ENCODE data around the gene MRPS18B.
A peak's percentile ranks its signal among the peaks of the same experiment; 100 is the strongest.

The MRPS18B gene

DNA sequence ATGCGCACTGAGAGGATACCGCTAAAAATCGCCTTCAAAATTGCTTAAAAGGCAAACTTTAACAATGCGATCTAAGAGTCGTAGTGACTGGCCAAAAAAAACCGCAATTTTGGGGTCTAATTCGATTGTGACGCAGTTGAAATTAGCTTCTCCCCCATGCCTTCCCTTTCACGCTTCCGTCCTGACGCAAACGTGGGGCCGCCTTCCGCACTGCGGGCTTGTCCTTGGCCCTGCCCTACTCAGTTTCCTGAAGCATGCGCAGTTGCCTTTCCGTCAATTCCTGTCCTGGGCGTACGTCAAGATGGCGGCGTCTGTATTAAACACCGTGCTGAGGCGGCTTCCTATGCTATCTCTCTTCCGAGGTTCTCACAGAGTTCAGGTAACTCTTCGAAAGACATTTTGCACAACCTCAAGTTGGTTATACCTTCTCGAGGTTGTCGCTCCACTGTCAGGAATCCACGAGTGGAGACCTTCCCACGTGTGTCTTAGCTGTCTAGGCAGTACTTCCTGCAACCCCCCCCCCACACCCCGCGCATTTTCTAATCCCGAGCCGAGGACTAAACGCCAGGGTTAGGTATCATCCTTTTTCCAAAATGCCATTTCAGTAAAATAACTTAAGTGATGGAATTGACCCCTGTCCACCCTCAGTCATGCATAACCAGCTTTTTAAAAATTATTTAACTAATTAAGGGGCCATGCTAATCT, at the start of gene MRPS18B:
MRPS18B (plus strand) TSS at position 276 of the 705 bp plus-strand sequence; CDS start at position 302, 26 bp downstream.
- peak; percentile 95 for DNase-seq

GRCh38 chr6:30568245-30568644, 49.4 kb upstream of the MRPS18B start:
- DNase-seq: no peak

DNA sequence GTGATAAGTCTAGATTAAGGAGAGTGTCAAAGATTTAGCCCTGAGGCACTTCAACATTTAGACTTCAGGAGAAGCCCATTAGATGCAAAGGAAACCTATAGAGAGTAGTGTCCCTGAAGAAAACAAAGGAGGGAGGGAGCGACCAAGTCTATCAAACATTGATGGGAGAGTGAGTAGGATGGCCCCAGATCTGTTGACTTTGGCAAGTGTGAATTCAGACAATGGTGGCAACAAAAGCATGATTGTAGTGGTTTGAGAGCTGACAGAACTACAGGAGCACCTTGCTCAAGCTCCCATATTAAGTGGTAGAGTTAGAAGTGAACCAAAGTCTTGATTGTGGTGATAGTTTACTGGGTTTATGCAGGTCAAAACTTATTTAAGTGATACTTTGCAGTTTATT, 47.4 kb upstream of the MRPS18B start:
- no peak for DNase-seq

DNA sequence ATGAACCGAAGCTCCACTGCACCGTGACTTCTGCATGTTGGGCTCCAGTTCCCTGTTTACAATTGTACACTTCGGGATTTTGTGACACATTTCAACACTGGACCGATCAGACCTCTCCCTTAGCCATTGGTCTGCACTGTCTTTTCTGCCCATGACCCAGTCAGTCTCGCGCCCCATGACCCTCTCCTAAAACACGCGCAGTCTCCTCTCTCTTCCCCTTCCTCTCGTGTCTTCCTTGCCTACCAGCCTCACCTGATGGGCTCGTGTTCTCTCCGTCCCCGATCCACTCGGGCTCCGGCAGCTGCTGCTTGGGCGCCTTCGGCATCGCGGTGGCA, 46.9 kb upstream of the MRPS18B start:
- DNase-seq: no peak

GRCh38 chr6:30571075-30571761, 46.4 kb upstream of the MRPS18B start, which contains the start of gene ABCF1:
Gene ABCF1, plus strand, starts transcription at chr6:30571442. Its CDS starts 46 bp downstream, at chr6:30571488.
- DNase-seq: peak; percentile 100

- DNase-seq: no peak
These were observed 45.9 kb upstream of the MRPS18B start for GRCh38 chr6:30571762-30572082.

DNA sequence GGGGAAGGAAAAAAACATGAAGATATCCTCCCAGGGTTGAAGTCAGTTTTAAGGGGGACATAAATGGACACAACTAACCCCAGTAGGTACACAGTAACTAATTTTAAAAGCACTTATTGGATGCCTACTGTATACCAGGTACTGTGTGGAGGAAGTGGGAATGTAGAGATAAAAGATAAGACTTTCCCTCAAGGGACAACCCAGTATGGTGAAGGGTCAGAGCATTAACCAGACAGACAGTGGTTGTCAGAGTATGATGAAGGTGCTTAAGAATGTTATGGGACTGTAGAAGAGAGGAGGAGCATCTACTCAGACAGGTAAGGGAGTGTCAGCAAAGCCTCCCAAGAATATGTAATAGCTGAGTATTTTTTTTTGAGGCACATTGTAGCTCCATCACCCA, 45.5 kb upstream of the MRPS18B start:
- no peak for DNase-seq

DNA sequence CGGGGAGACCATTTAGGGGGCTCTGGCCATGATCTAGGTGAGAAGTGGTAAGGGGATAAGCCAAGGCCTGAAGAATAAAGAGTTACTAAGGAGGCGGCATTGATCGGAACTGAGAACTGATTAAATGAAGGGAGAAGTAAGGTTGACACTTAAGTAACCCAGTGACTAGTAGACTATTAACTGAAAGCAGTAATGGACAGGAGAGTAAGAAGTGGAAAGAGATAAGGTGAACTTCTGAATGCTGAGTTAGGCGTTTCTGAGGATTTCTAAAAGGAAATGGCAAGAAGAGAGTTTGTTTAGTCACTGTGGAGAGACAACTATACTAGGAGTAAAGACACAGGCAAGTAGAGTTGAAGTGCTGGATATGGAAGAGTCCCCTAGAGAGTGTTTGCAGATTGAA, 44.5 kb upstream of the MRPS18B start:
- DNase-seq: no peak

DNA sequence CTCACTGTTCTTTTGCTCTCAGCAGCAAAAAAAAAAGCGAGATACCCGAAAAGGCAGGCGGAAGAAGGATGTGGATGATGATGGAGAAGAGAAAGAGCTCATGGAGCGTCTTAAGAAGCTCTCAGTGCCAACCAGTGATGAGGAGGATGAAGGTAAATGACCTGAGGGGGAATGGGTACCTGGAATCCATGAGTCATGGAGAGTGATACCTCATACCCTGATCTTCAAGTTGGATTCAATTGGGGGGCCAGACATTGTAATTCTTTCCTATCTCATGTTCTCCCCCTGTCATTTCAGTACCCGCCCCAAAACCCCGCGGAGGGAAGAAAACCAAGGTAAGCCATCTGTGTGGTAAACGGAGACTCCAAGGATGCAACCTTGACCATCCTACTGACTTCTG, 39.6 kb upstream of the MRPS18B start:
- DNase-seq: no peak

GRCh38 chr6:30583921-30584320, 33.7 kb upstream of the MRPS18B start:
- DNase-seq: no peak

GRCh38 chr6:30589754-30590358, 27.8 kb upstream of the MRPS18B start:
- no peak for DNase-seq

DNA sequence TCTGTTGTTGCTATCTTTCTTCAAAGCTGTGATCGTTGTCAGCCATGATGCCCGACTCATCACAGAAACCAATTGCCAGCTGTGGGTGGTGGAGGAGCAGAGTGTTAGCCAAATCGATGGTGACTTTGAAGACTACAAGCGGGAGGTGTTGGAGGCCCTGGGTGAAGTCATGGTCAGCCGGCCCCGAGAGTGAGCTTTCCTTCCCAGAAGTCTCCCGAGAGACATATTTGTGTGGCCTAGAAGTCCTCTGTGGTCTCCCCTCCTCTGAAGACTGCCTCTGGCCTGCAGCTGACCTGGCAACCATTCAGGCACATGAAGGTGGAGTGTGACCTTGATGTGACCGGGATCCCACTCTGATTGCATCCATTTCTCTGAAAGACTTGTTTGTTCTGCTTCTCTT, 27.1 kb upstream of the MRPS18B start:
- no peak for DNase-seq

DNA sequence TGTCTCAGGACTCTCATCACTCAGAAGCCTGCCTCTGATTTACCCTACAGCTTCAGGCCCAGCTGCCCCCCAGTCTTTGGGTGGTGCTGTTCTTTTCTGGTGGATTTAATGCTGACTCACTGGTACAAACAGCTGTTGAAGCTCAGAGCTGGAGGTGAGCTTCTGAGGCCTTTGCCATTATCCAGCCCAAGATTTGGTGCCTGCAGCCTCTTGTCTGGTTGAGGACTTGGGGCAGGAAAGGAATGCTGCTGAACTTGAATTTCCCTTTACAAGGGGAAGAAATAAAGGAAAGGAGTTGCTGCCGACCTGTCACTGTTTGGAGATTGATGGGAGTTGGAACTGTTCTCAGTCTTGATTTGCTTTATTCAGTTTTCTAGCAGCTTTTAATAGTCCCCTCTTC, 26.6 kb upstream of the MRPS18B start:
- DNase-seq: no peak

DNA sequence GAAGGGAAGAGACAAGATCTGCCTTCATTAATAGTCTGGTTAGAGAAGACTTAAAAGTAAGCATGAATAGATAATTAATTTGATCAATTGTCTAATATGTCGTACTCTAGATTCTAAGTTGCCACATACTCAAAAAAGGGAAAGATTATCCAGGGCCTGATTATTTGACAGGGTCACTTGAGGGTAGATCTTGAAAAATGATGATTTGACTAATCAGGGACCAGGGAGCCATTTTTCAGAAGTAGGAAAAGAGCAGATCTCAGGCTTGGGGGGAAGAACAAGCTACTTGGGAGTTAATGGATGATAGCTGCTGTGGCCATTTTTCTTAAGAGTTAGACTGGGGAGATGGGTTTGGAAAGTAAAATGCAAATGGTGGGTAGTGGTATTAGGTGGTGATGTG, 25.4 kb upstream of the MRPS18B start:
- DNase-seq: no peak

DNA sequence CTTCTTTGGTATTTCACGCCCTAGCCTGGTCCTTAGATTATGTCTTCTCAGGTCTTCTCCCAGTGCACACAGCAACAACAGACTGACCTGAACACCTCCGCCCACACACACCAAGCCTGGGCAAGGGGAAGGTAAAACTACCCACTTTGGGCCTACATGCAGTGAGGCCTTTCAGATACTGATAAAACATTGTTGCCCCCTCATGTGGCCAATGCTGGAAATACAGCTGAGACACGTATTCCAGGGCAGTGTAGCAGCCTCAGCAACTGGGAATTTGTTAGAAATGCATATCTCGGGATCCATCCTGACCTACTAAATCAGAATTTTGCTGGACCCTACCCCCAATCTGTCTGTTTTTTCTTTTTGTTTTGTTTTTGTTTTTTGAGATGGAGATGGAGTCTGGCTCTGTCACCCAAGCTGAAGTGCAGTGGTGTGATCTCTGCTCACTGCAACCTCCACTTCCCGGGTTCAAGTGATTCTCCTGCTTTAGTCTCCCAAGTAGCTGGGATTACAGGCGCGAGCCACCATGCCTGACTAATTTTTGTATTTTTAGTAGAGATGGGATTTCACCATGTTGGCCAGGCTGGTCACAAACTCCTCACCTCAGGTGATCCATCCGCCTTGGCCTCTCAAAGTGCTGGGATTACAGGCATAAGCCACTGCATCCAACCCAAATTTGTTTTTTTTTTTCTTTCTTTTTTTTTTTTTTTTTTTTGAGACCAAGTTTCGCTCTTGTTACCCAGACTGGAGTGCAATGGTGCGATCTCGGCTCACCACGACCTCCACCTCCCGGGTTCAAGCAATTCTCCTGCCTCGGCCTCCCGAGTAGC, 20.1 kb upstream of the MRPS18B start:
- peak; percentile 89 for DNase-seq

DNA sequence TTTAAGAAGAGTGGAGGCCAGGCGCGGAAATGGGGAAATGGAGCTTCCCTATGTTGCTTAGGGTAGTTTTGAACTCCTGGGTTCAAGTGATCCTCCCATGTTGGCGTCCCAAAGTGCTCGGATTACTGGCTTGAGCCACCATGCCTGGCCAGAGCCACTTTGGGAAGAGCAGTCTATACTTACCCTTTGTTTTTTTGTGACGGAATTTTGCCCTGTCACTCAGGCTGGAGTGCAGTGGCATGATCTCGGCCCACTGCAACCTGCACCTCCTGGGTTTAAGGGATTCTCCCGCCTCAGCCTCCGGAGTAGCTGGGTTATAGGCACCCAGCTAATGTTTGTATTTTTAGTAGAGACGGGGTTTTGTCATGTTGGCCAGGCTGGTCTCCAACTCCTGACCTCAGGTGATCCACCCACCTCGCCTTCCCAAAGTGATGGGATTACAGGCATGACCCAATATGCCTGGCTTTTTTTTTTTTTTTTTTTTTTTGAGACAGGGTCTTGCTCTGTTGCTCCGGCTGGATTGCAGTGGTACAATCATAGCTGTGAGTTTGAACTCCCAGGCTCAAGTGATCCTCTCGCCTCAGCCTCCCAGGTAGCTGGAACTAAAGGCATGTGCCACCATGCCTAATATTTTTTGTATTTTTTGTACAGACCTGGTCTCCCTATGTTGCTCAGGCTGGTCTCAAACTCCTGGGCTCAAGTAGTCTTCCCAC, 18.6 kb upstream of the MRPS18B start:
- no peak for DNase-seq

- DNase-seq: no peak
These were observed 17.9 kb upstream of the MRPS18B start for GRCh38 chr6:30599625-30600324.

DNA sequence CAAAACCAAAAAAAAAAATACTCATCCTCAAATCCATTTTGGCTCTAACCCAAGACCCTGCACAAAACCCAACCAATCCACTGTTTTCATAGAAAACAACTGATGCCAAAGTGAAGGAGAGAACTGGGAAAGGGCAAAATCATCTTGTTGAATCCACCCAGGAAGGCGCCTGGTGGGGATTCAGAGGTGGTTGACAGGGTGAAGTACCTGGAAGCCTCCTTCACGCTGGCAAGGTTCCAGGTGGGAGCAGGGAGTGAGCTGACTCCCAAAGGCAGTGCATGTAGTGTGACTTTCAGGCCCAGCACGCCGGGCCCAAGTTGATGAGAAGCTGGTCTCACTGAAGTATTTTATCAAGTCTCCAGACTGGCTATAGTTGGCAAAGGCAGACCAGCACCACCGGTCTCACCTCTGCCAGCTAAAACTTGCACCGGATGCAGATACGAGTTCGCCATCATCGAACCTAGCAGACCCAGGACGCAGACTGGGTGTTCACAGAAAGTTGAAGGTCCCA, 17.1 kb upstream of the MRPS18B start:
- no peak for DNase-seq

DNA sequence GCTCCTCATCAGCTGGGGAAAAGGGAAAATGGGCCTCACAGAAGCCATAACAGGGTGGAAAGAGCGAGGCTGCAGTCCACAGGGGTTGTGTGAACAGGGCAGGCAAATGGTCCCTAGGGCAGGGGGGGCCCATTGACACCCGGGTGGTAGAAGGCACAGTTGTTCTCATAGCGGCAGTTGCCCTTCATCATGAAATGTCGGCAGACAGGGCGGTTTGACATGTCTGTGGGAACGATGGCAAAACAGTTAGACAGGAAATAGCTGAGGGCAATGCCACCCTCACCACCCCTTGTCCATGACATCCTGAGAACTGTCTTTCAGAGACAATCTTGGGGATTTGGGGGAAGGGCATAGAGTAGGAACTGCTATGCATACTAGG, 16.2 kb upstream of the MRPS18B start:
- no peak for DNase-seq

GRCh38 chr6:30601815-30602641, 15.6 kb upstream of the MRPS18B start:
- no peak for DNase-seq

GRCh38 chr6:30603961-30604360, 13.7 kb upstream of the MRPS18B start:
- no peak for DNase-seq

All from activated CD8-positive, alpha-beta memory T cell treated with anti-CD3 and anti-CD28 coated beads, Interleukin-2, amount 50 U/mL, for 48 hours (primary cell).